Measurements from ENCODE around the gene TLE1.
"Not testable (repeated sequence)": the region's sequence is repeated elsewhere in the genome, so short reads cannot be mapped to it uniquely, and the experiment has no call there.

Gene TLE1

DNA sequence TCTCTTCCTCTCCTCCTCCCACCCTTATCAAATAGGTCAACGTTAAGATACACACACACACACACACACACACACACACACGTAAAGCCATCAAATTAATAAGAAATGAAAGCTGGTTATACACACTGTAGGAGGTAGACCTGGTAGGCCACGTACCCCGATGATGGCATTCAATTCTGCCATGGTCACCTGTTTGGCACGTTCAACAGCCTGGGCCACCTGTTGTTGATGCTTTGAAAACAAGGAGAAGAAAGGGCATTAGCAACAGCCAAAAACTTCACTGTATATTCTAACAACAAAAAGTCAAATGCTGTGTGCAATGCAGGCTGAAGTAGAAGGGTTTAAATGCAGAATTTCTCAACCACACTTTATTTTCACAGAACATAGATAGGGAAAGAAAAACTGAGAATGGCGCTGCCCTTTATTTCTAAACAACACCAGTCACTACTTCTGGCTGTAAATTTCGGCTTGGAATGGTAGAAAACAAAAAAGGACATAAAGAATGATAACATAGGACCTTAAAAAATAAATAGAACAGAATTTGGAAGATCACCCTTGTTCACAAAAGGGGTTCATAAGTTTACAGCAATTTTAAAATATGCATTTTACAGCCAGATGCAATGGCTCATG is 37.2 kb downstream of the TLE1 start:
- no peak for DNase-seq (ENCODE audit: low spot score)

DNA sequence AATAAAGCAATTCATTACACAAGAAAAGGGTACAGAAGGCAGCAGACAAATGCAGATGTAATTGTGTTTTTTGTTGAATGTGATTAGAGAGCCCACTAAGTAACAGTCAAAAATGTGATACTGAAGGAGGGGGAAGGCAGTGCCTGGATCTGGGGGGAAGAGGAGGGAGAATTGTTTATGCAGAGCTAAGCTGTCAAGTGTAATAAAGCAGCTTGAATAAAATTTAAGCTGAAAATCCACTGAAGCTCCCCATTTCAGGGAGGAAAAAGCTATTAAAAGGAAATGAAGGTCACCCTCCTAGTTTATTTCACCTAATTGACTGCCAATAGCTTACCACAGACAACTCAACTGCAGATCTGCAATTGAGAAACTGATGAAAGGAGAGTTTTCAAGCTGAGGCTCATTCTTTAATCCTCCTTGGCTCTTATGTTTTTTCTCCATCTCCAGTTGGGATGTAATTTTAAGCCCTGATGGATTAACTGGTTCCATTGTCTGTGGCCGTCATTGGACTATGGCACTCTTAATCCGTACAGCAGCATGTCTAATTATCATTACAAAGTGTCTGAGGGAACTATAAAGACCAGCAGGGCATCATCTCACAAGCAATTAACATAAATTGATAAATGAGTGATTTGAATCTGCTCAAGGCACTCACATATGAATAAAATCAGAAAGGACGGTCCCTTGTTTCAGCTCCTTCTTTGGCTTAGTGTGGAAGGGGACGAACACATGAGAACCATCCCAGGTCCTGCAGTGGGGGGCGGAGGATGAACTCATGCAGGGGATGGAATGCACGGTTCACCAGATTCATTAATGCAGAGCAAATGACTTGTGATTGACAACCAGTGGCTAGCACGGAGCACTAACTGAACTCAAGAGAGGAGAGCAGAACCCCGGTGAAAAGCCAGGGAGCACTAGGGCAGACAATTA is 38.5 kb downstream of the TLE1 start:
- no peak for DNase-seq (ENCODE audit: low spot score)

DNA sequence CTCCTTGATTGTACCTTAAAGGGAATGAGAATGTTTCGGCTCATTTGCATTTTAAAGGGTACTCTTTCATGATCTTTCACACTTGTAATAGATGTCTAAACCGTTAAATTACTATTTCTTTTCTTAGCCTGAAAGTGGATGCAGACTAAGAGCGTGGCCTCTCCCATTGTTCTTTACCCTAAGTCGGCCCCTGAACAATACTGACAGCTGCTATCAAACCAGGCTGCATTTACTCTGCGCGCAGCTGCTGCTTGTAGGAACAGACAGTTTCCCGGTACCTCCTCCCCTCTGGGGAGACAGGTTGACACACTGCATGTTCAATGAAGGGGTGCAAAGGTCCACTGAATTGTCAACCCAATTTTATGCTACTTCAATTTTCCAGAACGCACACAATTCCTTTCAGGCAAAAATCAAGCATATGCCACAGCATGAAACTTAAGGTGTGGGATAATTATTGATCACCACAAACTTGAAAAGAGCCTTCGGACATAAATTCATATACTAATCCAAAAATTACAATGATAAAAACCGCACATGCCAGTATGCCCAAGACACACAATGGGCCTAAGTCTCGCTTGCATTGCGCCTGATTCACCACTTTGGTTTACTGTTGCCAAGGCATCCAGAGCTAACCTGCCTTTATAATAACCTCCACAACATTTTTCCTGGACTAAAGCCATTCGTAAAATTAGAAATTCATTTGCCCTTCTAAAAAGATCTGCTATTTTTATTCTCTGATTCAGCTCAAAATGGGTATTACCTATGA is 39.7 kb downstream of the TLE1 start:
- DNase-seq (ENCODE audit: low spot score), result no peak

DNA sequence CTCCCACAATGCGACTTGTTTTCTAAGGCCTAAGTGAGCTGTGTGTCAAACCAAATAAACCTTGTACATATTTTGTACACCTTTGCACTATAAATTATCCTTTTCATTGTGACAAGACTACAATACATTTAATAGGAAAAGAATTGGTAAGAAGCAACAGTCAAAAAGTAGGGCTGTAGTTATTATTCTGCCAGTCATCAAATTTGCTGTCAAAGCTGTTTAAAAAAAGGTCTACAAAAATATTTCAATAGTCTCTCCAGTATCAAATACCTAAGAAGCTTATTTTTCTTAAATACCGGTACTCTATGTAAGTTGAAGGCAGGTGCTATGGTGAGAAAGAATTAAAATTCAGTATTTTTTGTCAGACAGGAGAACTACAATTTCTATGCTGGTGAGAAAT is 40.5 kb downstream of the TLE1 start:
- DNase-seq (ENCODE audit: low spot score), result no peak

DNA sequence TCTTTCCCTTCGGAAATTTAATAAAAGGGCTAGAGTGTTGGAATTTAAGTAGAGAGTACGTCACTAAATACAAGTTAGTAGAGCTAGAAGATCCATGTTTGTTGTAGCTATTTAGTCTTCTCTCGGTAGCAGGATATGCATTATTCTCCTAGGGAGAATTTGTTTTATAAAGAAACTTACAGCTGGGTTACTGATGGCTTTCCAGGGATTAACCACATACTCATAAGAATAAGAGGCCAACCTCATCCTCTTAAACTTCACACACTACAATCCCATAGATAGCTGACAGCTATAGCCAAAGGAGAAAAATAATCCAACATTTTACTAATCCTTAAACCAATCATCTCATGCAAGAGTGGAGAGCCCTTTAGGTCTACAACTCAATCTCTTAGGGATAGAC is 43.0 kb downstream of the TLE1 start:
- DNase-seq (ENCODE audit: low spot score), result no peak

DNA sequence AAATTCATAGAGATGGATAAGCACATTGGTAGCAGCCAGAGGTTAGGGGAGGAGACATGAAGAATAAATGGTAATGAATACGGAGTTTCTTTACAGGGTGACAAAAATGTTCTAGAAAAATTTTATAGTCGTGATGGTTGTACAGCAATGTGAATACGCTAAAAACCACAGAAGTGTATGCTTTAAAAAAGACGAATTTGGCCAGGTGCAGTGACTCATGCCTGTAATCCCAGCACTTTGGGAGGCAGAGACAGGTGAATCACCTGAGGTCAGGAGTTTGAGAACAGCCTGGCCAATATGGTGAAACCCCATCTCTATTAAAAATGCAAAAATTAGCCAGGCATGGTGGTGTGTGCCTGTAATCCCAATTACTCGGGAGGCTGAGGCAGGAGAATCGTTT is 44.8 kb downstream of the TLE1 start:
- not testable (repeated sequence) for DNase-seq (ENCODE audit: low spot score)

DNA sequence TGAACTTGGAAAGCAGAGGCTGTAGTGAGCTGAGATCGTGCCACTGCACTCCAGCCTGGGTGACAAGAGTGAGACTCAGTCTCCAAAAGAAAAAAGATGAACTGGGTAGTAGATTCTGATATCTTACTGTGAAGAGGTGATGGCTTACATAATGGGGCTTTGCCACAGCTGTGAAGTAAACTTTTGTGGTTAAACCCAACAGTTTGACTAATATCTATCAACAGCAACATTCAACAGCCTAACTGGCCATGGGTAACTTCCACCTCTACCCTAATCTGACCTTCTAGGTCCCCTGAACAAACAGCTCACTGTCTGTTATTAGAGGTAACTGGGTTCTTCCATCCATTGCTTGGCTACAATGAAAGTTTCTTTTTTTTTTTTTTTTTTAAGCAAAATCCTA is 52.1 kb downstream of the TLE1 start:
- no peak for DNase-seq (ENCODE audit: low spot score)

DNA sequence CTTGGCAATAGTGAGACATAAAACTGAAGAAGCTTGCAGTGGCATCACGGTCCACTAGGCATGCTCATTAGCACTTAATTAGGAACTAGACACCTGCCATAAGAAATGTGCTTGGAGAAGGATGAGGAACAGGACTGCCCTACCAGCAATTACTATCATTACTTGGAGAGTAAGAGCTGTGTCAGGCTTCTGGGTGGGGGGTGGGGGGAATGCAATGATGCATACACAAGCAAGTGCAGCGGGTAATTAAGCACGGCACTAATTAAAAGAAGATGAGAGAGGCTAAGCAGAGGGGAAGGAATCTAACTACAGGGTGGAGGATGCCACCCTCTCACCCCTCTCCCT is 53.1 kb downstream of the TLE1 start:
- DNase-seq (ENCODE audit: low spot score), result no peak

DNA sequence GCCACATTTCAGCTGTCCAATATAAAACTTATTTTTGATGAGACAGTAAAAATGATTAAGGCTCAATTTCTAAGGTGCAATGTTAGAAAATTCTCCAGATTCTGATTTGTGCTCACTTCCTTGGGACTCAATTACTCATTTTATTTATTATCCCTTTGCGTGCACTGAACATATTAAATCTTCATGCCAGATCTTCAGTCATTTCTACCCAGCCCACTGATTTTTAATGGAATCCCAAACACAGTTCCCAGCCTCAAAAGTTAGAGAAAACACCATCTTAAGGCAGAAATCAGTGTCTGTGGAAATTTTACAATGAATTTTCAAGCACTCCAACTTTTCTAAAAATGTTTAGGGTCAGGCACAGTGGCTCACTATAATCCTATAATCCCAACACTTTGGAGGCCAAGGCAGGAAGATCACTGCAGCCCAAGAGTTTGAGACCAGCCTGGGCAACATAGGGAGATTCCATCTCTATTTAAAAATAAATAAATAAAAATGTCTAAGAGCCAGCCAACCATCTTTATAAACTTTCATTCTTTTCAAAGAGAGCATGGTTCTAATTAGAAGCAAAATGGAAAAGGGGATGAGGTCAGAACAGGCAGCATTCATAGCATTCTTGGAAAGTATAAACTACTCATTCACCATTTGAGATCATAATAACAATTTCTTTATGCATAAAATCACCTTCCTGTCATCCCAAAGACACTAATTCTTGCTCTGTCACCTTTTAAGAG is 53.7 kb downstream of the TLE1 start:
- DNase-seq (ENCODE audit: low spot score), result no peak

DNA sequence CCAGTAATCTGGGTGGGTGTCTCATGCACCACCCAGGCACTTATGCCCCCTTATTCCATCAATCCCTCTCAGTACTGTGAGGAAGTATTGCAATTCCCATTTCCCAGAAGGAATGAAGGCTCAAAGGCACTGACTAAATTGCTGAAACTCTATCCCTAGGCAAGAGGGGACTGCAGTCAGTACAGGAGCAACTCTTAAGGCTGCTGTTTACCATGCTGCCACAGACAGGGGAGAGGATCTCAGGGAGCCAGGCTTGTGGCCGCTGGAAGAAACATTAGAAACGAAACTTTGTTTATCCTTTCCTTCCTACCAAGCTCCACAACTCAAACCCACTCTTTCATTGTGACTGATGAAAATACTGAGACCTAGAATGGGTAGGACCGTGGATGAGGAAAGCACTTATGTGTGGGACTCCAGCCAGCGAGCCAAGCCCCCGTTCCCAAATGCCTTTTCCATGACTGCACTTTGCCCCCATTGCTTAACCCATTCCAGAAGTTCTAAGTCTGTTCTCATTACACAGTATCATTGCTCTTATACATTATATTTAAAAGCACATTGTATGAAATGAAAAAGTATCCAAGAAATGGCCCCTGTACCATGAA is 54.3 kb downstream of the TLE1 start:
- no peak for DNase-seq (ENCODE audit: low spot score)

DNA sequence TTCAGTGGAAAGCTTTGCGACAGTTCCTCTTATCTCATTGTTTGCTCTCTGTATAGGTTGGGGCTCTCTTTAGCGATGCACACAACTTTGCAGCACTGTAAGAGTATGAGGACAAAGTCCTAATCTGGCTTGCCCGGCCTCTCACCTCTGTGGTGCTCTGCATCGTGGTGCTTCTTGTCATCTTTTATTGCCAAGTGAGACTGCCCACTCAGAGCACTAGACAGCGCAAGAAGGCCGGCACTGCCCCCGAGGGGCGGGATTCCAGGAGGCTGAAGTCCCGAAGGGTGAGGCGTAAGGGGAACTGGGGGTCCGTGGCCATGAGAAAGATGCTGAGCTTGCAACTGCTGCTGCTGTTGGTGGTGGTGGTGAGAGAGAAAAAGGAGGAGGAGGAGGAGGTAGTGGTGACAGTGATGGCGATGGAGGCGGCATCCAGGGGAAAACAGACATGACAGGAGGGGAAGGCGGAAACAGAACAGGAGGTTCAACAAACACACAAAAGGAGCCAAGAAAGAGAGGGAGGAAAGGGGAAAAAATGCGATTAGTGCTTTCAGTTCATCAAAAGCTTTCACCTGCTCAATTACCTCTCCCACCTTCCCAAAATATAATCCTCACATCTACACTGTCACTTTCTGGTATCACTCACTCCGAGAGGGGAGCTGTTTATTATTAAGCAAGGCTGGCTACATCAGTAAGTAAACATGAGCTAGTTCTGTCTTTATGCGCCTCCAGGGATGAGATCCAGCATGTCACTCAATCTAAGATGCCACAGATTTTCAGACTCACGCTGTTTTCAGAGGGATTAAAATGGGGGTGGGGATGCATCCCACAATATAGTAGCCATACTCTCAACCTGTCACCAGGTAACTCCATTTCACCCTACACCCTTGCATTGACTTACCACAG is 55.1 kb downstream of the TLE1 start:
- DNase-seq (ENCODE audit: low spot score), result no peak

DNA sequence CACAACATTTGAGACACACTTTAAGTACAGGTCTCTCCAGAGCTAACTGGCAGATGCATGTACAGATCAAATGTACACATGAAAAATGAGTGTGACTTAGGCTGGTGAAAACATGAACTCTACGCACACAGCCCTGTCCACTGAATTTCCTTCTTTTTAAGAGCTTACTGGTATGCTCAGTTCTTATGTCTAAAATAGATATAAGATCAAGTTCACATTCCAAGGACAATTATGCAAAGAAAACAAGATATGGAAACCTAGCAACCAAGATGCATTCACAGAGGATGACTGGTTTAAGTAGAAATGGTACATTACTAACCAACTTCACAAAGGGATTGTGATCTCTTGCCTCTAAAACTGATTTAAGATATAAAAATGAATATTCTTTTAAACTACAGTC is 56.7 kb downstream of the TLE1 start:
- DNase-seq (ENCODE audit: low spot score), result no peak

DNA sequence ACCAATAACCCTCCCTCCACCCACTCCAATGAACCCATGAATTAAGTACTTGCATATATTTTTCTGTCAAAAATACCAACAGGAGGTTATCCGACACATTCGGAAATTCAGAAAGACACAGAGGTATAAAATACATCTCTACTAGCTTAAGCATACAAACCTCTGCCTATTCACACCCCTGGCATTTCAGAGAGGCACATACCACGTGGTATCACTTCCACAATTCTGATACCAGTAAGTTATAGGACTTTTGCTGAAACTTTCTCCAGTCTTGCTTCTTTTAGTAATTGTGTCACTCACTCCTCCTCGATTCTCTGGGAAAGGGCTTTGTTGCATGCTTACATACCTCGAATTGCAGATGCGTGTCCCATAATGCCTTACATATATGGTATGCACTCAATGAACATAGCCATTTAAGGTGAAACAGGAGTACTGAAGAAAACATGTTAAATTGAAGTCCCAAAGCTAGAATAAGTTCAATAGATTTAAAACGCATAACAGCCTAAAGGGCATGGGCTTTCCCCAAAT is 58.1 kb downstream of the TLE1 start:
- no peak for DNase-seq (ENCODE audit: low spot score)

DNA sequence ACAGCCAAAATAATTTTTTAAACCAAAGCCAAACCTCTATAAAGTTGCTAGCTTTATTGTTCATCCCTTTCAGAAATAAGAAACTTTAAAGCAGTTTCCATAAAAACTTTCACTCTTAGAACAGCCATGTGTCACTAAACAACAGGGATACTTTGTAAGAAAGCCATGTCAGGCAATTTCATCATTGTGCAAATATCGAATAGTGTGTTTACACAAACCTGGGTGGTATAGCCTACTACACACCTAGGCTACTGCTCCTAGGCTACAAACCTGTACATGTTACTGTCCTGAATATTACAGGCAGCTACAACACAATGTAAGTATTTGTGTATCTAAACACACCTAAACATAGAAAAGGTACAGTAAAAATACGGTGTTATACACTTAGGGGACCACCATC is 59.9 kb downstream of the TLE1 start:
- no peak for DNase-seq (ENCODE audit: low spot score)

DNA sequence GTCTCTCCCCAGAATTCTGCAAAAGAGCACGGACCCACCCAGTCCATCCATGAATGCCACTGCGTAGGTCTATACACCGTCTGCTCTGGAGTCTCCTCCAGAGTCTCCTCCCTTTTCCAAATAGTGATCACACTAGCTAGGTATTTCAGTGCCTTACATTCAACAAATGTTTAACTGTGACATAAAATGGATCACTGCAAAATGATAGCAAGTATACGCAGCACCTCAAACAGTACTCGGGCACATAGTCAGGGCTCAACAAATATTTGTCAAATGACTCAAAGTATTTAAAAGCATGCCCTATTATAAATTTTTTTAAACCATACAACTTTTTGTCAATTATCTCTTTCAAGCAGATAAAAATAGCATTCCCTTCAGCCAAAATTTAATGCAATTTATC is 60.5 kb downstream of the TLE1 start:
- DNase-seq (ENCODE audit: low spot score), result no peak

DNA sequence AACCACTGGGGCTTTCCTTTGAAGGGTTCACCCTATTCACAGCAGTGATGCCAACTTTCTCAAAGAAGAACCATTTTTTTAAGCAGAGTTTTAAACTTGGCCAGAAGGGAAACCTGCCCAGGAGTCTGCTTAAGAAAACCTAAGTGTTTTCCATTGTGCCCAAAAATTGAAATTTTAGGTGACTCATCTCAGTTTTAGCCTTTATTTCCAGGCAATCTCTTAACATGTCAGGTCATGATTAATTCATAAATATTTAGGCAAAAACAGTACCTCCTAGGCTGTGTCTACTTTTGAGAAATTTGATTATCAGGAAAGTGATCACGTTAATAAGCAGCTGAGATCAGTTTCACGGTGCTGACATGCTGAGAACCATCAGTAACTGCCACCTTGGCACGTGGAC is 61.9 kb downstream of the TLE1 start:
- DNase-seq (ENCODE audit: low spot score), result no peak

DNA sequence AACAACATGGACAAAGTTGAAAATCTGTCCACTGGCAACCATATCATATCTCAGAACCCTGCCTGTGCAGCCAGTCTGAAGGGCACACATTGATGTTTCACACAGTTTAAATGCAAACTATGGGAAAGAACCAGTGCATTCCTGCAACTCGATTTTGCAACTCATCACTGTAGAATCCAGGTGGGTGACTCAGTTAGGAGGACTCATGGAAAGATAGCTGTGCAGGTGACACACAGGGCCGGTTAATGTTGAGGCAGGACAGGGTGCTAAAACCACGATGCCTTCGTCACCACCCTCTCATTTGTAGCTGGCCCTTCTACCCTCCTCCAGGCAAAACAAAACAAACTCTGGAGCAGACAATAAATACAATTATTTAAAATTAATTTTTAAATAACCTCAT is 62.8 kb downstream of the TLE1 start:
- DNase-seq (ENCODE audit: low spot score), result no peak

DNA sequence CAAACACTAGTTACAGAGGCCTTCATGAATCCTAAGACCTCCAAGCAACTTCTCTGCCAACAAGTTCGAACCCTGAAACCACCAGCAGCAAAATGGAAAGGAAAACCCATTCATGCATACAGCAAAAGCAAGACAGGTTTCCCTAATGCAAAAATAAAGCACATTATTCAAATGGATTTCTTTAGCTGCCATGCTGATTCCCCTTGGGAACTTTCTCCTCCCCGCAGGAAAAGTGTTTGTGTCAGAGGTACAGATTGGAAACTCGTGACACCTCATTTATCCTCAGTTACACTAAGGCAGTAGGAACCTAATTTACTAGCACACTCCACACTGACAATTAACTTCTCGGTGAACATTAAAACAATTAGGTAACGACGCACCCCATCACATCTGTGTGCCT is 63.4 kb downstream of the TLE1 start:
- no peak for DNase-seq (ENCODE audit: low spot score)

DNA sequence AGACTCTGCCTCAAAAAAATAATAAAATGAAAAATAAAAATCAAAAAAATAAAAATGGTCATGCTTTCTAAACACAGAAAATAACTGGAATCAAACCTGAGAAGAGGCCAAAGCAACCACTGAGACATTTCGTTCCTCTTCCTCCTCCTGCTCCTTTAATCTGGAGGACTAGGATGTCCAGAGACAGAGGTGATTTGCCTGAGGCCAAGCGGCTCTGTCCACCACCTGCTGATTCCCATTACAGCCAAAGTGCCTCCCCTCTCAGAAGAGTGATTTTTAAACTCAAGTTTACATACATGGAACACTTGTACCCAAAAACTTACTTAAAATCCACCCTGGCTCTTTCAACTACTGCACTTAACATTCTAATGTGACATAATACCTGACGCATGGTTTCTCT is 65.6 kb downstream of the TLE1 start:
- DNase-seq (ENCODE audit: low spot score), result no peak

DNA sequence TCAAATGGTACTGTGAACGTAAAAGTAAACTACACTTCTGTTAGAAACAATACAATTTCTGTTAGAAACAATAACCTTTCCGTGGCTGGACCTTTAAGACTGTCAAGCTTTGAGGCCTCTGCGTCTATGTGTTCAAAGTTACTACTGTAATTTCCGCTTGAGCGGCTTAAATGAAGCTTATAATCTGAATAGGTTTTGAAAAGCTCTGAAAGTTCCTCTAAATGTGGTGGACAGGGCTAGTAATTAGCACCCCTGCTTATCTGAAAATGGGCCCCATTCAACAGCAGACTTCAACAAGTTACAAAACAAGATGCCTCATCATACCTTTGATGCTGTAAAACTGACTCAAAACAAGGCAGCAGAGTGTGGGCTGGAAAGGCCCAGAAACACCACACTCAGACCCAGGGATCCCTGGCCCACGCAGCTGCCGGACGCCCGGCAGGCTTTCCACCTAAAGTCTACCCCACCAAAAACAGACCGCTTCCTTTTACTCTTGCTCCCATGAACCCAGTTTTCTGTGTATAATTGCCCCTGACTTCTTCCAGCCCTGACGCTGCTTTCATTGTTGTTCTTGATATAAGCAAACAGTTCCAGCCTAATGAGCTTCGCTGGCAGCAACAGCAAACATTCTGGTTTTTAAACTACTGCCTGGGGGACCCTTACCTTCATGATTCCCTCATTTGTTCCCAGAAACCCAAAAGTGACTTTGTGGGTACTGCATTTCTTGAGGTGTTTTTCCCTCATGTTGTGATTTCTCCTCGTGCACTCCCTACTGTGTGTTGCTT is 66.7 kb downstream of the TLE1 start:
- no peak for DNase-seq (ENCODE audit: low spot score)
